Panc1 (cell line): Measurements from ENCODE around the gene SNORC.

Experiments used
- CTCF ChIP-seq: fragments of 450-650 bp; IDR thresholded peaks from 2 replicates; pipeline ENCODE4 v1.5.1; 2017; ENCODE audit warnings: mild to moderate bottlenecking
- POLR2AphosphoS5 ChIP-seq: IDR thresholded peaks from 2 replicates; pipeline ENCODE4 v1.6.1; 2012; ENCODE audit warnings: mild to moderate bottlenecking, low read depth, low read length, moderate library complexity
- SIN3A ChIP-seq: IDR thresholded peaks from 2 replicates; pipeline ENCODE4 v1.6.1; 2012; ENCODE audit warnings: low read depth, mild to moderate bottlenecking, low read length, moderate library complexity, borderline replicate concordance; ENCODE audit not compliant: insufficient read depth
- TCF7L2 ChIP-seq: IDR thresholded peaks from 2 replicates; pipeline ENCODE4 v1.6.1; 2011; ENCODE audit warnings: mild to moderate bottlenecking, low read depth, low read length, inconsistent platforms
- TF ChIP-seq, protein P1 (sequence below), 2 experiments: IDR thresholded peaks; 2 replicates each; pipeline ENCODE4 v1.6.1; 2011 to 2012; ENCODE audit warnings: low read depth in 2 of 2, control low read depth in 1 of 2, low read length in 1 of 2, mild to moderate bottlenecking in 1 of 2, moderate library complexity in 1 of 2; ENCODE audit not compliant: insufficient read depth in 1 of 2

GRCh38 chr2:232896720-232897597 lies 26.9 kb downstream of the SNORC start:
- TF ChIP-seq CTCF (no peak), TCF7L2 (no peak), POLR2AphosphoS5 (no peak), SIN3A (no peak)
- TF ChIP-seq, protein P1, sequence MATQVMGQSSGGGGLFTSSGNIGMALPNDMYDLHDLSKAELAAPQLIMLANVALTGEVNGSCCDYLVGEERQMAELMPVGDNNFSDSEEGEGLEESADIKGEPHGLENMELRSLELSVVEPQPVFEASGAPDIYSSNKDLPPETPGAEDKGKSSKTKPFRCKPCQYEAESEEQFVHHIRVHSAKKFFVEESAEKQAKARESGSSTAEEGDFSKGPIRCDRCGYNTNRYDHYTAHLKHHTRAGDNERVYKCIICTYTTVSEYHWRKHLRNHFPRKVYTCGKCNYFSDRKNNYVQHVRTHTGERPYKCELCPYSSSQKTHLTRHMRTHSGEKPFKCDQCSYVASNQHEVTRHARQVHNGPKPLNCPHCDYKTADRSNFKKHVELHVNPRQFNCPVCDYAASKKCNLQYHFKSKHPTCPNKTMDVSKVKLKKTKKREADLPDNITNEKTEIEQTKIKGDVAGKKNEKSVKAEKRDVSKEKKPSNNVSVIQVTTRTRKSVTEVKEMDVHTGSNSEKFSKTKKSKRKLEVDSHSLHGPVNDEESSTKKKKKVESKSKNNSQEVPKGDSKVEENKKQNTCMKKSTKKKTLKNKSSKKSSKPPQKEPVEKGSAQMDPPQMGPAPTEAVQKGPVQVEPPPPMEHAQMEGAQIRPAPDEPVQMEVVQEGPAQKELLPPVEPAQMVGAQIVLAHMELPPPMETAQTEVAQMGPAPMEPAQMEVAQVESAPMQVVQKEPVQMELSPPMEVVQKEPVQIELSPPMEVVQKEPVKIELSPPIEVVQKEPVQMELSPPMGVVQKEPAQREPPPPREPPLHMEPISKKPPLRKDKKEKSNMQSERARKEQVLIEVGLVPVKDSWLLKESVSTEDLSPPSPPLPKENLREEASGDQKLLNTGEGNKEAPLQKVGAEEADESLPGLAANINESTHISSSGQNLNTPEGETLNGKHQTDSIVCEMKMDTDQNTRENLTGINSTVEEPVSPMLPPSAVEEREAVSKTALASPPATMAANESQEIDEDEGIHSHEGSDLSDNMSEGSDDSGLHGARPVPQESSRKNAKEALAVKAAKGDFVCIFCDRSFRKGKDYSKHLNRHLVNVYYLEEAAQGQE (IDR thresholded peaks at IDR 0.05; ENCODE audit: insufficient read depth in 1 of 2, low read depth in 2 of 2, low read length in 1 of 2) = no peak
